Astrocyte (in vitro differentiated cells and primary cell): Measurements from ENCODE around the gene SACS. TPM values are rescaled to one million over a fixed set of nuclear protein-coding genes. Genes with fewer than 3 reads are reported as not detected.

Experiments
- DNase-seq: peaks from one replicate; pipeline ENCODE4 v3.0.0-alpha.2; 2010; ENCODE audit warnings: low read depth
- FAIRE-seq: peaks from 2 replicates; lab custom pipeline; 2011; peaks lifted over from hg19 to GRCh38; lab: Jason Lieb, UNC
- H2AFZ ChIP-seq: 2 replicates; pipeline ENCODE4 v1.6.0; 2012; ENCODE audit warnings: low read depth, low read length, inconsistent platforms
- H3K27ac ChIP-seq: 2 replicates; pipeline ENCODE4 v1.5.1; 2011; ENCODE audit warnings: low read depth, low read length, inconsistent platforms
- H3K27me3 ChIP-seq: 2 replicates; pipeline ENCODE4 v1.6.0; 2011; ENCODE audit warnings: low read length, inconsistent platforms; ENCODE audit not compliant: insufficient read depth
- H3K36me3 ChIP-seq: 2 replicates; pipeline ENCODE4 v1.5.1; 2011; ENCODE audit warnings: low read length, inconsistent platforms; ENCODE audit not compliant: insufficient read depth
- H3K4me1 ChIP-seq: 2 replicates; pipeline ENCODE4 v1.5.1; 2011; ENCODE audit warnings: low read length, inconsistent platforms; ENCODE audit not compliant: insufficient read depth
- H3K4me2 ChIP-seq: 2 replicates; pipeline ENCODE4 v1.6.0; 2012; ENCODE audit warnings: low read length, inconsistent platforms
- H3K4me3 ChIP-seq: 2 replicates; pipeline ENCODE4 v1.5.1; 2011; ENCODE audit warnings: low read depth, mild to moderate bottlenecking, low read length, inconsistent platforms; ENCODE audit not compliant: insufficient read depth
- H3K79me2 ChIP-seq: 2 replicates; pipeline ENCODE4 v1.6.0; 2012; ENCODE audit warnings: mild to moderate bottlenecking, low read length, inconsistent platforms; ENCODE audit not compliant: insufficient read depth
- H3K9ac ChIP-seq: 2 replicates; pipeline ENCODE4 v1.6.0; 2012; ENCODE audit warnings: mild to moderate bottlenecking, low read length, inconsistent platforms
- H3K9me3 ChIP-seq: 2 replicates; pipeline ENCODE4 v1.5.1; 2012; ENCODE audit warnings: low read depth, mild to moderate bottlenecking, low read length, inconsistent platforms; ENCODE audit not compliant: insufficient read depth
- H4K20me1 ChIP-seq: 2 replicates; pipeline ENCODE4 v1.6.0; 2012; ENCODE audit warnings: low read length, inconsistent platforms; ENCODE audit not compliant: insufficient read depth
- H3K27ac Mint-ChIP-seq: one replicate; pipeline ENCODE4 v1.8.0; 2021; ENCODE audit warnings: mild to moderate bottlenecking, mixed read lengths; ENCODE audit not compliant: unreplicated experiment
- H3K27me3 Mint-ChIP-seq: one replicate; pipeline ENCODE4 v1.8.0; 2021; ENCODE audit warnings: low read depth, mixed read lengths; ENCODE audit not compliant: unreplicated experiment
- H3K36me3 Mint-ChIP-seq: one replicate; pipeline ENCODE4 v1.8.0; 2021; ENCODE audit warnings: low read depth, mixed read lengths; ENCODE audit not compliant: unreplicated experiment
- H3K4me1 Mint-ChIP-seq: one replicate; pipeline ENCODE4 v1.8.0; 2021; ENCODE audit warnings: low read depth, mixed read lengths; ENCODE audit not compliant: unreplicated experiment
- H3K4me3 Mint-ChIP-seq: one replicate; pipeline ENCODE4 v1.8.0; 2021; ENCODE audit warnings: mild to moderate bottlenecking, moderate library complexity, mixed read lengths; ENCODE audit not compliant: unreplicated experiment
- H3K9me3 Mint-ChIP-seq: one replicate; pipeline ENCODE4 v1.8.0; 2021; ENCODE audit warnings: mild to moderate bottlenecking, mixed read lengths; ENCODE audit not compliant: unreplicated experiment
- CTCF ChIP-seq: IDR thresholded peaks from 2 replicates; pipeline ENCODE4 v1.5.1; 2011; ENCODE audit warnings: low read depth, mild to moderate bottlenecking, inconsistent platforms, low read length, moderate library complexity; ENCODE audit not compliant: insufficient read depth
- EZH2 ChIP-seq: IDR thresholded peaks from 2 replicates; pipeline ENCODE4 v1.6.1; 2012; ENCODE audit warnings: mild to moderate bottlenecking, low read length, inconsistent platforms; ENCODE audit not compliant: insufficient read depth
- total RNA-seq: library from RNA; stranded (reverse); gene quantifications from 2 replicates; pipeline ENCODE4 v1.2.1, GENCODE V29; 2021

The SACS gene
- total RNA-seq, 1 donor from 2014 or later = 79.4 TPM

DNA sequence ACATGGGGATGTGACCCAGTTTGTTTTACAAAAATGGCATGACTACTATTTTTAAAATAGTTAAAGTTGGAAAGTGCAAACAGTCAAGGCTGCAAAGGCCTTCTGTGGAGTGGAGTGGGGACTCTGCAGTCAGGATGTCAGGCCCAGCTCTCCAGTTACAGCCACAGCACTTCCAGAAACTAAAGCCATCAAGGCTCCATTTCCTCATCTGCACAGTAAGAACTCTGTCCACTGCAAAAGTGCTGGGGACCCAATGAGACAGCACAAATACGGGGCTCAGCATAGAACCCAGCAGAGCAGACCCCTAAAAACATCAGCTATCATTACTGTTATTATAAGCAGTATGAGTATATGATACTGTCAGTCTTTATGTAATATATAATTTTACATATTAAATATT, 73.6 kb downstream of the SACS start:
- peaks cover 76% of the 10 kb centered on the region for H3K36me3 ChIP-seq
- DNase-seq (no peak), FAIRE-seq (no peak)
- H3K4me3 ChIP-seq = no peak overlapping the region
- no peaks in the 10 kb centered on the region for H3K4me1 ChIP-seq
- no peak for TF ChIP-seq CTCF
- TF ChIP-seq EZH2 = no peak
- H3K79me2 ChIP-seq = peaks cover 90% of the 10 kb centered on the region
- H3K9ac ChIP-seq = no peak overlapping the region
- no peaks in the 10 kb centered on the region for H3K27me3 ChIP-seq
- H2AFZ ChIP-seq = no peak overlapping the region
- H4K20me1 ChIP-seq = peaks cover 58% of the 10 kb centered on the region
- Mint-ChIP-seq H3K36me3 (peaks cover 21% of the 10 kb centered on the region), H3K9me3 (no peaks in the 10 kb centered on the region), H3K4me3 (no peak overlapping the region), H3K27ac (no peak overlapping the region), H3K4me1 (no peaks in the 10 kb centered on the region), H3K27me3 (no peaks in the 10 kb centered on the region)
- H3K27ac ChIP-seq = no peak overlapping the region
- no peaks in the 10 kb centered on the region for H3K9me3 ChIP-seq
- H3K4me2 ChIP-seq = no peak overlapping the region

DNA sequence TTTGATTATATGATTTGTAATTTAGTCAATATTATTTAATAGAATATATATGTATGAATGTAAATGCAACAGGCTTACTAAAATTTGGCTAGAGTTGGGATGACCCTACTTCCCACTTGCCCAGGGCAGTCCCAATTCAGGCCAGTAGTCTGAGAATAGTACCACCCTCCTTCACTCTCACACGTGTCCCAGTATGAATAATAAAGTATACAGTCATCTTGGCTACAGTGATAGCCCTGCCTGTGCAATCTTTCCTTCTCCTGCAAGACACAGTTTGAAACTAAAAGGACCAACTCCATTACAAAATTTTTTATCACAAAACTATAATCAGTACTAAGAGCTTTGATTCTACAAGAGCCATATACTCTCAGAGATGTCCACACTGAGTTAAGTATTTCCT, 76.2 kb downstream of the SACS start:
- no peak overlapping the region for H3K4me3 ChIP-seq
- no peak for DNase-seq
- H3K9me3 ChIP-seq = no peaks in the 10 kb centered on the region
- H3K36me3 Mint-ChIP-seq = peaks cover 23% of the 10 kb centered on the region
- H3K36me3 ChIP-seq = peaks cover 86% of the 10 kb centered on the region
- no peaks in the 10 kb centered on the region for H3K4me1 ChIP-seq
- no peak overlapping the region for H3K27ac Mint-ChIP-seq
- H3K27me3 Mint-ChIP-seq = no peaks in the 10 kb centered on the region
- H3K4me1 Mint-ChIP-seq = peaks cover under 1% of the 10 kb centered on the region
- H3K9ac ChIP-seq = no peak overlapping the region
- TF ChIP-seq EZH2 (no peak), CTCF (no peak)
- H3K4me3 Mint-ChIP-seq = no peak overlapping the region
- no peaks in the 10 kb centered on the region for H3K27me3 ChIP-seq
- no peak overlapping the region for H3K27ac ChIP-seq
- H2AFZ ChIP-seq = no peak overlapping the region
- H3K9me3 Mint-ChIP-seq = no peaks in the 10 kb centered on the region
- no peak overlapping the region for H3K4me2 ChIP-seq
- H3K79me2 ChIP-seq = peaks cover 97% of the 10 kb centered on the region
- no peak for FAIRE-seq
- H4K20me1 ChIP-seq = peaks cover 63% of the 10 kb centered on the region

DNA sequence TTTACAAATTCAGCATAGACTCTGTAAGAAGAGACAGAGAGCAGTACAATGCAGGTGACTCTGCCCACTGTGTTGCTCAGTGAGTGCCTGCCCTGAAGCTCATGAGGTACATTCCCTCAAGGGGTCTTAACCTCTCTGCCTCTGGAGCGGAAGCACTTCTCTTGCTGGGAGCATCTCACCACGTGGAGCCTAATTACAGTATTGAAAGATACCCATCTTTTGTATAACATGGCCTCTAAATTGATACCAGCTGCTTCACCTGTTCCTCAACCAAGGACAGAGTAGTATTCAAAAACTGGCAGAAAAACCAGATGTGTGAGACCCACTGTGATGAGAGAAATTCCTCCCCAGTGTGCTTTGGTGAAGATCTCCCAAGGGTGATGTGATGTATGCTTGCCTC, 77.1 kb downstream of the SACS start:
- Histone ChIP-seq H4K20me1 (peaks cover 62% of the 10 kb centered on the region), H3K36me3 (peaks cover 84% of the 10 kb centered on the region), H3K79me2 (peaks cover 97% of the 10 kb centered on the region), H3K9me3 (no peaks in the 10 kb centered on the region), H2AFZ (no peak overlapping the region), H3K9ac (no peak overlapping the region), H3K4me3 (no peak overlapping the region), H3K4me2 (no peak overlapping the region), H3K4me1 (no peaks in the 10 kb centered on the region), H3K27me3 (no peaks in the 10 kb centered on the region), H3K27ac (no peak overlapping the region)
- Mint-ChIP-seq H3K4me1 (peaks cover 5% of the 10 kb centered on the region), H3K27ac (no peak overlapping the region), H3K27me3 (no peaks in the 10 kb centered on the region), H3K4me3 (no peak overlapping the region), H3K36me3 (peaks cover 28% of the 10 kb centered on the region), H3K9me3 (no peaks in the 10 kb centered on the region)
- TF ChIP-seq EZH2 = no peak
- no peak for TF ChIP-seq CTCF
- FAIRE-seq (no peak), DNase-seq (no peak)
